Neural cell (in vitro differentiated cells): ENCODE measurements around the gene BHLHE23.

Source experiments
- CTCF ChIP-seq: fragments of 450-650 bp; IDR thresholded peaks from 2 replicates; pipeline ENCODE4 v1.5.1; 2014; ENCODE audit warnings: antibody characterized with exemption, mild to moderate bottlenecking, moderate library complexity; ENCODE audit not compliant: poor library complexity, severe bottlenecking
- EP300 ChIP-seq: fragments of 450-650 bp; conservative IDR thresholded peaks from 2 replicates; pipeline ENCODE4 v1.6.1; 2014; ENCODE audit warnings: antibody characterized with exemption, mild to moderate bottlenecking, moderate library complexity; ENCODE audit not compliant: poor library complexity, severe bottlenecking
- EZH2 ChIP-seq: fragments of 200-600, 300-800 bp; shearing (Covaris generic), sonication (generic); IDR thresholded peaks from 2 replicates; pipeline ENCODE4 v1.6.1; 2014; ENCODE audit warnings: antibody characterized with exemption, low read length, borderline replicate concordance, mild to moderate bottlenecking; ENCODE audit not compliant: insufficient read depth, poor library complexity, severe bottlenecking
- MXI1 ChIP-seq: fragments of 450-650 bp; conservative IDR thresholded peaks from 2 replicates; pipeline ENCODE4 v1.6.1; 2014; ENCODE audit warnings: antibody characterized with exemption, mild to moderate bottlenecking; ENCODE audit not compliant: poor library complexity, severe bottlenecking
- POLR2AphosphoS5 ChIP-seq: IDR thresholded peaks from 2 replicates; pipeline ENCODE4 v1.6.1; 2012
- RAD21 ChIP-seq: fragments of 450-650 bp; conservative IDR thresholded peaks from 2 replicates; pipeline ENCODE4 v1.6.1; 2014; ENCODE audit warnings: antibody characterized with exemption, mild to moderate bottlenecking, moderate library complexity
- REST ChIP-seq: IDR thresholded peaks from 2 replicates; pipeline ENCODE4 v1.6.1; 2012; ENCODE audit warnings: borderline replicate concordance
- SMC3 ChIP-seq: fragments of 450-650 bp; conservative IDR thresholded peaks from 2 replicates; pipeline ENCODE4 v1.6.1; 2014; ENCODE audit warnings: antibody characterized with exemption, mild to moderate bottlenecking, moderate library complexity; ENCODE audit not compliant: poor library complexity
- TAF1 ChIP-seq: IDR thresholded peaks from 2 replicates; pipeline ENCODE4 v1.6.1; 2012; ENCODE audit warnings: low read depth

GRCh38 chr20:62991863-62992262 lies 14.9 kb downstream of the BHLHE23 start:
- TF ChIP-seq CTCF (no peak), REST (no peak), MXI1 (no peak), EZH2 (no peak), RAD21 (no peak), EP300 (no peak), POLR2AphosphoS5 (no peak), TAF1 (no peak), SMC3 (no peak)
